HepG2 (cell line): ENCODE data around the gene ADAM15. TPM values are rescaled to one million over a fixed set of nuclear protein-coding genes. Genes with fewer than 3 reads are reported as not detected.

Experiments used
- CENPBD1 ChIP-seq: sonication (generic); formaldehyde crosslinking; IDR thresholded peaks from 2 replicates; pipeline ENCODE4 v1.8.0; 2022; ENCODE audit warnings: missing genetic modification reagents, low read depth, mild to moderate bottlenecking, borderline replicate concordance
- GTF2F1 ChIP-seq: fragments of 150-350 bp; IDR thresholded peaks from 2 replicates; pipeline ENCODE4 v1.6.1; 2014; ENCODE audit warnings: low read length
- IRX3 ChIP-seq: sonication (generic); formaldehyde crosslinking; IDR thresholded peaks from 2 replicates; pipeline ENCODE4 v1.8.1; 2023; ENCODE audit warnings: mild to moderate bottlenecking, low read depth, missing genetic modification reagents, borderline replicate concordance
- NR3C1 ChIP-seq: sonication (generic); formaldehyde crosslinking; IDR thresholded peaks from 2 replicates; pipeline ENCODE4 v1.4.0; 2020; ENCODE audit warnings: missing genetic modification reagents
- POGZ ChIP-seq: sonication (generic); formaldehyde crosslinking; IDR thresholded peaks from 2 replicates; pipeline ENCODE4 v1.4.0; 2020; ENCODE audit warnings: mild to moderate bottlenecking, missing genetic modification reagents
- SNAI1 ChIP-seq: sonication (generic); formaldehyde crosslinking; IDR thresholded peaks from 2 replicates; pipeline ENCODE4 v1.5.0; 2020; ENCODE audit warnings: mild to moderate bottlenecking, missing genetic modification reagents, borderline replicate concordance
- SNRNP70 ChIP-seq: fragments of 200-400 bp; formaldehyde crosslinking; IDR thresholded peaks from 2 replicates; pipeline ENCODE4 v1.6.1; 2017; ENCODE audit warnings: mild to moderate bottlenecking, low read depth, low read length, moderate library complexity
- SP140L ChIP-seq: sonication (generic); formaldehyde crosslinking; IDR thresholded peaks from 2 replicates; pipeline ENCODE4 v1.4.0; 2020; ENCODE audit warnings: missing genetic modification reagents, borderline replicate concordance
- SRY ChIP-seq: sonication (generic); formaldehyde crosslinking; IDR thresholded peaks from 2 replicates; pipeline ENCODE4 v1.8.0; 2022; ENCODE audit warnings: mild to moderate bottlenecking, missing genetic modification reagents
- THAP9 ChIP-seq: sonication (generic); formaldehyde crosslinking; IDR thresholded peaks from 2 replicates; pipeline ENCODE4; 2020; ENCODE audit warnings: missing genetic modification reagents, mild to moderate bottlenecking, borderline replicate concordance
- ZMYM3 ChIP-seq: sonication (generic); formaldehyde crosslinking; IDR thresholded peaks from 2 replicates; pipeline ENCODE4 v1.5.1; 2020; ENCODE audit warnings: mild to moderate bottlenecking, missing genetic modification reagents
- ZNF251 ChIP-seq: sonication (generic); formaldehyde crosslinking; IDR thresholded peaks from 2 replicates; pipeline ENCODE4 v1.9.0; 2021; ENCODE audit warnings: mild to moderate bottlenecking, missing genetic modification reagents
- ZNF292 ChIP-seq: sonication (generic); formaldehyde crosslinking; IDR thresholded peaks from 2 replicates; pipeline ENCODE4 v1.8.1; 2022; ENCODE audit warnings: mild to moderate bottlenecking, low read depth, missing genetic modification reagents, borderline replicate concordance
- ZNF441 ChIP-seq: sonication (generic); formaldehyde crosslinking; IDR thresholded peaks from 2 replicates; pipeline ENCODE4 v1.7.0; 2021; ENCODE audit warnings: missing genetic modification reagents, borderline replicate concordance
- ZNF567 ChIP-seq: sonication (generic); formaldehyde crosslinking; IDR thresholded peaks from 2 replicates; pipeline ENCODE4 v1.8.1; 2023; ENCODE audit warnings: mild to moderate bottlenecking, missing genetic modification reagents, borderline replicate concordance
- ZNF792 ChIP-seq: IDR thresholded peaks from 2 replicates; pipeline ENCODE4 v1.6.1; 2016
- ZNF816 ChIP-seq: sonication (generic); formaldehyde crosslinking; IDR thresholded peaks from 2 replicates; pipeline ENCODE4 v1.8.0; 2022; ENCODE audit warnings: missing genetic modification reagents, mild to moderate bottlenecking, borderline replicate concordance
- ZSCAN21 ChIP-seq: sonication (generic); formaldehyde crosslinking; IDR thresholded peaks from 2 replicates; pipeline ENCODE4 v1.8.0; 2022; ENCODE audit warnings: mild to moderate bottlenecking, missing genetic modification reagents, moderate library complexity, borderline replicate concordance
- ZSCAN29 ChIP-seq: sonication (generic); formaldehyde crosslinking; conservative IDR thresholded peaks from 2 replicates; pipeline ENCODE4 v1.4.0; 2020; ENCODE audit warnings: mild to moderate bottlenecking, missing genetic modification reagents
- polyA plus RNA-seq, 8 experiments: library from polyadenylated mRNA; depleted of rRNA in 3 of 8; stranded (reverse) in 7 of 8; unstranded in 1 of 8; fragments of >200 nt; fragmentation: Illumina TruSeq in 4 of 8; extraction: Trizol in 4 of 8; gene quantifications; 2 replicates each; pipeline versions ENCODE4 v1.2.1 to v1.2.3, GENCODE V29; 2011 to 2016; ENCODE audit warnings: low read depth in 4 of 8, missing spikeins in 1 of 8, mixed read lengths in 1 of 8; ENCODE audit not compliant: insufficient read depth in 1 of 8
- total RNA-seq, 5 experiments: library from RNA; depleted of rRNA; stranded (reverse); fragments of >200 nt; fragmentation: Illumina TruSeq; extraction: Trizol; gene quantifications; 2 replicates each; pipeline ENCODE4 v1.2.3, GENCODE V29; 2016; ENCODE audit warnings: low read depth in 1 of 5
- TF ChIP-seq, protein P1 (sequence below), 2 experiments: sonication (generic) in 1 of 2; formaldehyde crosslinking in 1 of 2; IDR thresholded peaks; 2 replicates each; pipeline versions ENCODE4 v1.5.1 to v1.6.1; 2011 to 2020; ENCODE audit warnings: borderline replicate concordance in 1 of 2, low read depth in 1 of 2, low read length in 1 of 2, mild to moderate bottlenecking in 1 of 2, missing genetic modification reagents in 1 of 2, moderate library complexity in 1 of 2
- TF ChIP-seq, protein P2 (sequence below): sonication (generic); formaldehyde crosslinking; IDR thresholded peaks from 2 replicates; pipeline ENCODE4 v1.4.0; 2020; ENCODE audit warnings: mild to moderate bottlenecking, missing genetic modification reagents

ADAM15 gene
- total and polyA plus RNA-seq, 2 of the 13 experiments (the other 11 are each of a cell fraction or from before 2014, with no cell fraction given): 17.9 to 25.6 TPM

DNA sequence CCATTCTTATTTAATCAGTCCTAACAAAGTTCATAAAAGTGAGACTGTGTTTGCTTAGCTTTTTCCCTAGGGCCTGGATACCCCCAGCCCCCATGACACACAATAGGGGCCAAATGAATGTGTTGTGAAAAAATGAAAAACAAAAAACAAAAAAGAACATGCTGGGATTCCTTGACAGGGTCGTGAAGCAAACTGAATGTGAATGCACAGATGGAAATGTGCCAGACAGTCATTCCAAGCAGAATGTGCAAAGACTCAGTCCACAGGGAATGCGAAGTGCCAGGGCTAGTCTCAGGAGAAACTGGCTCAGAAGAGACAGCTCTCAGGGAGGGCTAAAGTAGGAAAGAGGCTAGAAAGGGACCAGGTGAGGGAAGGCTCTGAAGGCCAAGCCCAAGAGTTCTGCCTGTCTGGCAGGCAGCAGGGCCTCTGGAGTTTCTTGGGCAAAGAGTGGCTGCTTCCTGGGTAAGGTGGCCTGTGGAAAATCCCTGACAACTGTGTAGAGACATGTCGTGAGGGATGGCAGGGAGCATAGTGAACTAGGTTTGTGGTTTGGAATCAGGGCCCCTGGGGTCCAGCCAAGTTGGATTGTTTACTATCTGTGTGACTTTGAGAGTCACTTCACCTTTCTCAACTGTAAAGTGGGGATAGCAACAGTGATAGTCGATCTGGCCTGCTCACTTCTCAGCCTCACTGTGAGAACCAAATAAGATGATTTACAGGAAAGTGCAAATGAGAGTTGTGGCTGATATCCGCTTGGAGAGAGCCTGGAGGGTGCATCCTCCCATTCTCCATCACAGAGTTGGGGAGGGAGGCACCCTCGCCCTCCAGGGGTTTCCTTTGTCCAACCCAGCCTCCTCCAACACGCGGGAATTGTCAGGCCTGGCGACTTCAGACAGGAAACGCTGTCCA is 1.2 kb upstream of the ADAM15 start (continued):
- TF ChIP-seq THAP9 (CRISPR knock-in tag) (no peak), ZNF441 (CRISPR knock-in tag) (peak; percentile 78; the same call in 1 of the 2 replicates), IRX3 (CRISPR knock-in tag) (no peak), ZSCAN29 (no peak), ZNF816 (CRISPR knock-in tag) (0 out of 2 replicates have a peak, but pooled peaks have one; percentile 69), NR3C1 (CRISPR knock-in tag) (no peak), CENPBD1 (no peak), SRY (no peak), ZNF567 (CRISPR knock-in tag) (no peak), ZNF292 (CRISPR knock-in tag) (0 out of 2 replicates have a peak, but pooled peaks have one; percentile 31), ZNF792 (CRISPR knock-in tag) (no peak), ZMYM3 (CRISPR knock-in tag) (no peak), GTF2F1 (no peak), SP140L (CRISPR knock-in tag) (no peak), POGZ (peak; percentile 7; the same call in 1 of the 2 replicates), SNRNP70 (no peak), SNAI1 (CRISPR knock-in tag) (0 out of 2 replicates have a peak, but pooled peaks have one; percentile 65), ZSCAN21 (CRISPR knock-in tag) (no peak), ZNF251 (CRISPR knock-in tag) (no peak)
- TF ChIP-seq, protein P1, sequence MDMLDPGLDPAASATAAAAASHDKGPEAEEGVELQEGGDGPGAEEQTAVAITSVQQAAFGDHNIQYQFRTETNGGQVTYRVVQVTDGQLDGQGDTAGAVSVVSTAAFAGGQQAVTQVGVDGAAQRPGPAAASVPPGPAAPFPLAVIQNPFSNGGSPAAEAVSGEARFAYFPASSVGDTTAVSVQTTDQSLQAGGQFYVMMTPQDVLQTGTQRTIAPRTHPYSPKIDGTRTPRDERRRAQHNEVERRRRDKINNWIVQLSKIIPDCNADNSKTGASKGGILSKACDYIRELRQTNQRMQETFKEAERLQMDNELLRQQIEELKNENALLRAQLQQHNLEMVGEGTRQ (IDR thresholded peaks at IDR 0.05; ENCODE audit: low read depth, low read length): no peak
- TF ChIP-seq, protein P1 (CRISPR knock-in tag; IDR thresholded peaks at IDR 0.05; ENCODE audit: borderline replicate concordance): peak; percentile 32; the same call in 1 of the 2 replicates
- TF ChIP-seq, protein P2, sequence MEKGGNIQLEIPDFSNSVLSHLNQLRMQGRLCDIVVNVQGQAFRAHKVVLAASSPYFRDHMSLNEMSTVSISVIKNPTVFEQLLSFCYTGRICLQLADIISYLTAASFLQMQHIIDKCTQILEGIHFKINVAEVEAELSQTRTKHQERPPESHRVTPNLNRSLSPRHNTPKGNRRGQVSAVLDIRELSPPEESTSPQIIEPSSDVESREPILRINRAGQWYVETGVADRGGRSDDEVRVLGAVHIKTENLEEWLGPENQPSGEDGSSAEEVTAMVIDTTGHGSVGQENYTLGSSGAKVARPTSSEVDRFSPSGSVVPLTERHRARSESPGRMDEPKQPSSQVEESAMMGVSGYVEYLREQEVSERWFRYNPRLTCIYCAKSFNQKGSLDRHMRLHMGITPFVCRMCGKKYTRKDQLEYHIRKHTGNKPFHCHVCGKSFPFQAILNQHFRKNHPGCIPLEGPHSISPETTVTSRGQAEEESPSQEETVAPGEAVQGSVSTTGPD (CRISPR knock-in tag): no peak
